ENCODE results near the gene NUCB2. TPM values are rescaled to one million over a fixed set of nuclear protein-coding genes. Genes with fewer than 3 reads are reported as not detected.

Gene NUCB2
- total and polyA plus RNA-seq, 2 donors = 198 to 374 TPM

- no peaks in the 10 kb centered on the region for H3K4me1 ChIP-seq (ENCODE audit: control insufficient read depth in 2 of 2, insufficient read depth in 2 of 2, low read length in 2 of 2)
- H3K4me3 ChIP-seq (ENCODE audit: low read length in 2 of 2) = no peak overlapping the region
- H3K27me3 ChIP-seq (ENCODE audit: control insufficient read depth in 2 of 2, insufficient read depth in 1 of 2, low read length in 1 of 2) = no peaks in the 10 kb centered on the region
- peaks cover 0 to 6% of the 10 kb centered on the region in 2 donors for H3K36me3 ChIP-seq (ENCODE audit: control insufficient read depth in 2 of 2, insufficient read depth in 2 of 2, low read length in 1 of 2)
- no peak for DNase-seq (ENCODE audit: low read depth in 6 of 9, low spot score in 9 of 9)
- WGBS = 80% methylated on average over 2 of the region's 2 CpGs
- peaks cover 0 to 1% of the 10 kb centered on the region in 2 donors for H3K9me3 ChIP-seq (ENCODE audit: control insufficient read depth in 2 of 2, insufficient read depth in 1 of 2, low read length in 1 of 2)
- H3K27ac ChIP-seq (ENCODE audit: low read depth in 1 of 2, low read length in 1 of 2) = no peak overlapping the region
These were observed 102.1 kb downstream of the NUCB2 start for GRCh38 chr11:17378655-17379054.

GRCh38 chr11:17379383-17380180 is 103.0 kb downstream of the NUCB2 start:
- Histone ChIP-seq H3K36me3 (ENCODE audit: control insufficient read depth in 2 of 2, insufficient read depth in 2 of 2, low read length in 1 of 2) (peaks cover 0 to 6% of the 10 kb centered on the region in 2 donors), H3K9me3 (ENCODE audit: control insufficient read depth in 2 of 2, insufficient read depth in 1 of 2, low read length in 1 of 2) (no peaks in the 10 kb centered on the region), H3K27me3 (ENCODE audit: control insufficient read depth in 2 of 2, insufficient read depth in 1 of 2, low read length in 1 of 2) (no peaks in the 10 kb centered on the region), H3K27ac (ENCODE audit: low read depth in 1 of 2, low read length in 1 of 2) (no peak overlapping the region), H3K4me3 (ENCODE audit: low read length in 2 of 2) (no peak overlapping the region), H3K4me1 (ENCODE audit: control insufficient read depth in 2 of 2, insufficient read depth in 2 of 2, low read length in 2 of 2) (no peaks in the 10 kb centered on the region)
- no peak for DNase-seq (ENCODE audit: low read depth in 6 of 9, low spot score in 9 of 9)
- WGBS = 94% methylated on average over 7 of the region's 7 CpGs

GRCh38 chr11:17381156-17381555 is 104.6 kb downstream of the NUCB2 start:
- H3K27me3 ChIP-seq (ENCODE audit: control insufficient read depth in 2 of 2, insufficient read depth in 1 of 2, low read length in 1 of 2) = no peaks in the 10 kb centered on the region
- DNase-seq (ENCODE audit: low read depth in 6 of 9, low spot score in 9 of 9) = no peak
- H3K9me3 ChIP-seq (ENCODE audit: control insufficient read depth in 2 of 2, insufficient read depth in 1 of 2, low read length in 1 of 2) = no peaks in the 10 kb centered on the region
- no peak overlapping the region for H3K4me3 ChIP-seq (ENCODE audit: low read length in 2 of 2)
- 90% methylated on average over 4 of the region's 4 CpGs for WGBS
- H3K27ac ChIP-seq (ENCODE audit: low read depth in 1 of 2, low read length in 1 of 2) = no peak overlapping the region
- peaks cover 0 to 6% of the 10 kb centered on the region in 2 donors for H3K36me3 ChIP-seq (ENCODE audit: control insufficient read depth in 2 of 2, insufficient read depth in 2 of 2, low read length in 1 of 2)
- H3K4me1 ChIP-seq (ENCODE audit: control insufficient read depth in 2 of 2, insufficient read depth in 2 of 2, low read length in 2 of 2) = no peaks in the 10 kb centered on the region

Other genes starting within 250 kb of the NUCB2 start
- gene RPS13, start 199.1 kb upstream of the NUCB2 start, total RNA-seq = 1,579 TPM
- 3,713 TPM for gene RPS13, start 199.1 kb upstream of the NUCB2 start, polyA plus RNA-seq
- 18.5 TPM for gene PIK3C2A, start 68.8 kb upstream of the NUCB2 start, total RNA-seq
- 12.6 TPM for gene PIK3C2A, start 68.8 kb upstream of the NUCB2 start, polyA plus RNA-seq
- 1.0 TPM for gene NCR3LG1, start 75.1 kb downstream of the NUCB2 start, total RNA-seq
- gene NCR3LG1, start 75.1 kb downstream of the NUCB2 start, polyA plus RNA-seq = 0.37 TPM
- 0.42 TPM for gene KCNJ11, start 111.9 kb downstream of the NUCB2 start, total RNA-seq
- 0.32 TPM for gene KCNJ11, start 111.9 kb downstream of the NUCB2 start, polyA plus RNA-seq
- gene ABCC8, start 200.1 kb downstream of the NUCB2 start, total RNA-seq = 0.42 TPM
- gene ABCC8, start 200.1 kb downstream of the NUCB2 start, polyA plus RNA-seq = 0.62 TPM

All from thymus (tissue), 11 donors.